ENCODE data around the gene KLHL40. TPM values are rescaled to one million over a fixed set of nuclear protein-coding genes. Genes with fewer than 3 reads are reported as not detected.

The KLHL40 gene
- total and polyA plus RNA-seq, 2 experiments from 2014 or later: not detected

DNA sequence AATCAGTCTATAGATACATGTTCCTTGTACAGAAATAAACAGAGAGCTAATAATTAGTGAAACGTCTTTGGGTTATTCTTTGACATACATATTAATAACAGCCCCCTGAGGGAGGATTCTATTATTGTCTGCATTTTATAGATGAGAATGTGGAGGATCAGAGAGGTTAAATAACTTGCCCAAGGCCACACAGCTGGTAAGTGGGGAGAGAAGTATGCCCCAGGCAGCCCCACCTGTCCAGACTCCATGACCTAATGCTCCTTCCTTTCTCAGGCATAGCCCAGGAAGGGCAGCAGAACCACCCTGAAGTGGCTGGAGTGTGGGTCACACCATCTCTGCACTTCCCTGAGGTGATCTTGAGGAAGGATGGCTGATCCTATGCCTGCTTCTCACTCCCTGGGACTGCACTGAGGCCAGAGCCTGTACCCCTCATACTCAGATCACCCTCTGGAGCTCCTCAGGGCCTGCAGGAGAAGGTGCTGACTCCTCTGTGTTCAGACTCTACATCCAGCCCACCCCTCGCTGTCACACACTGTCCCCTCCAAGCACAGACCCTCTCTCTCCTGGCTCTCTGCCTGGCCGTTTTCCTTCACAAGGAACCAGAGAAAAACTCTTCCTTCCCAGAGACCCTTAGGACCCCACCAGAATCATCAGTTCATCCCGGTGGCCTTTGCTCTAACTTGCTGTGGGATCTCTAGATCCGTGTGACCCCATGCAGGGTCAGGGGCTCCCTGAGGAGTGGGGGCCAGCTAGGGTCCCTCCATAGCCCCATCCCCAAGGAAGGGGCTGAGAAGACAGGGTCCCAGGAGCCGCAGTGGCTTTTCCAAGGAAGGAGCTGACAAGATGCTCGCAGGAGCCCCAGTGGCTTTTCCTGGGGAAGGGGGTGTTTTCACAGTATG is 21.6 kb downstream of the KLHL40 start:
- no peaks in the 10 kb centered on the region for H4K20me1 ChIP-seq (ENCODE audit: insufficient read depth, poor library complexity, severe bottlenecking)
- H2AFZ ChIP-seq: no peak overlapping the region
- TF ChIP-seq EZH2 (IDR thresholded peaks at IDR 0.05; ENCODE audit: borderline replicate concordance) (no peak), CTCF (IDR thresholded peaks at IDR 0.05; ENCODE audit: poor library complexity) (no peak), EZH2phosphoT487 (IDR thresholded peaks at IDR 0.05; ENCODE audit: low read depth, severe bottlenecking, unreplicated experiment) (no peak)
- 81% methylated on average over 7 of the region's 7 CpGs for WGBS (ENCODE audit: low lambda C conversion rate, missing lambda C conversion rate)
- no peak for DNase-seq (ENCODE audit: low spot score)
- no peaks in the 10 kb centered on the region for H3K79me2 ChIP-seq
- no peak overlapping the region for H3K4me3 ChIP-seq
- no peaks in the 10 kb centered on the region for H3K9me2 ChIP-seq (replicated peaks; ENCODE audit: insufficient read depth)
- no peak overlapping the region for H3K4me2 ChIP-seq
- H3K27me3 ChIP-seq: no peaks in the 10 kb centered on the region
- H3K9me3 ChIP-seq (ENCODE audit: low read depth): no peaks in the 10 kb centered on the region
- H3K36me3 ChIP-seq (replicated peaks; ENCODE audit: insufficient read depth, low read depth): no peaks in the 10 kb centered on the region
- H3K27ac ChIP-seq: no peak overlapping the region
- H3K4me1 ChIP-seq (ENCODE audit: insufficient read depth): no peaks in the 10 kb centered on the region

DNA sequence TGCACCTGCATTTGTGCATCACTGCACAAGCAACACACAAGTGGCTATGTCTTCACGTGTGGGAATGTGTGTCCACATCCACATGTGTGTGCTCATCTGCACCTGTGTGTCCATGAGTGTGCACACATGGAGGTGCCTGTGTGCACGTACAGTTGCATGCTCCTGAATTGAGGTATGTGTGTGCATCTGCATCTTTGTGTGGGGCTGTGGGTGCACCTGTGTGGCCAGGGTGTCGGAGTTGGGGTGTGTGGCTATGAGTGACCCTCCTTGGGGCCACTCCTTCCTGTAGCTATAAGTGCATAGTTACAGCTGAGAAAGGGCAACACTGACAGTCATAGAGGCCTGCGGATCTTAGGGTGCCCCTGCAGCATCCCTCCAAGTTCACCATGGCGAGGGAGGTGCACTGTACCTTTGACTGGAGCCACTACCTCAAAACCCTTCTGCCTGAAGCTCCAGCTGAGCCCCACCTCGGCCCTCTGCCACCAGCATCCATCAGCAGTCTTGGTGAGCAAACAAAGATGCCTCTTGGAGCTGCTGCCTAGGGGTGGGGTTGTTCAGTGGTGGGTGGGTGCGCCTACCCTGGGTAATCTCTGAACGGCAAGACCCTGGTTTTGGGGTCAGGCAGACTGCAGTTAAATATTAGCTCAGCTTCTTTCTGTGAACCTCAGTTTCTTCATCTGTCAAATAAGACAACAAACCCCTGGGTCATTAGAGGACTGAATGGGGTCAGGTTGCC is 22.5 kb downstream of the KLHL40 start:
- no peak overlapping the region for H2AFZ ChIP-seq

DNA sequence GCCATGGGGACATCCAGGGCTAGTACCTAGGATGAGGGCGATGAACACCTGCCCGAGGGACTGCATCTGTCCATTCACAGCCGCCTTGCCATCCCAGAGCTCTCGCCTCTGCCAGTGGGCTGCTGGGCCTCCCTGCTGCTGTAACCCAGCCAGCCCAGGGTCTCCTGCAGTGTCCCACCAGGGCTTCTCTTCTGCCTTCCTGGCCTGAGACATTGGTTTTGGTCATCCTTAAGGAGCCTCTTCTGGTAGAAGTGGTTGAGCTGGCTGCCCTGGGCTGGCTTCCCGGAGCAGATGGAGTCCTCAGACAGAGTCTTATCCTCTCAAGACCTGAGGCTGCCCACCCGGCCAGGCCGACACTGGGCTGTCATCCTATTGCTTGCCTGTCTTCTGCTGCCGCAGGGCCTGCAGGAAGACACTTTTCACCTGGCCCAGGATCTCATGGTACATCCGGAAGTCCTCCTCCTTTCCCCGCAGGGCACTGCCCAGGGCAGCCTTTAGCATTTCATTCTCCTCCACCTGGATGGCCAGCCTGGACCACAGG is 23.3 kb downstream of the KLHL40 start:
- Histone ChIP-seq H3K79me2 (no peaks in the 10 kb centered on the region), H3K27me3 (no peaks in the 10 kb centered on the region), H3K4me1 (ENCODE audit: insufficient read depth) (no peaks in the 10 kb centered on the region), H3K4me3 (no peak overlapping the region), H3K36me3 (replicated peaks; ENCODE audit: insufficient read depth, low read depth) (no peaks in the 10 kb centered on the region), H3K4me2 (no peak overlapping the region), H4K20me1 (ENCODE audit: insufficient read depth, poor library complexity, severe bottlenecking) (no peaks in the 10 kb centered on the region), H3K9me2 (replicated peaks; ENCODE audit: insufficient read depth) (no peaks in the 10 kb centered on the region), H2AFZ (no peak overlapping the region), H3K27ac (no peak overlapping the region), H3K9me3 (ENCODE audit: low read depth) (no peaks in the 10 kb centered on the region)
- TF ChIP-seq EZH2phosphoT487 (IDR thresholded peaks at IDR 0.05; ENCODE audit: low read depth, severe bottlenecking, unreplicated experiment): no peak
- no peak for TF ChIP-seq CTCF (IDR thresholded peaks at IDR 0.05; ENCODE audit: poor library complexity)
- TF ChIP-seq EZH2 (IDR thresholded peaks at IDR 0.05; ENCODE audit: borderline replicate concordance): no peak
- no peak for DNase-seq (ENCODE audit: low spot score)
- WGBS (ENCODE audit: low lambda C conversion rate, missing lambda C conversion rate): 94% methylated on average over 7 of the region's 10 CpGs

More for the DNA sequence above, 22.5 kb downstream of the KLHL40 start:
- Histone ChIP-seq H3K4me2 (no peak overlapping the region), H4K20me1 (ENCODE audit: insufficient read depth, poor library complexity, severe bottlenecking) (no peaks in the 10 kb centered on the region), H3K79me2 (no peaks in the 10 kb centered on the region), H3K4me1 (ENCODE audit: insufficient read depth) (no peaks in the 10 kb centered on the region), H3K9me3 (ENCODE audit: low read depth) (no peaks in the 10 kb centered on the region), H3K4me3 (no peak overlapping the region), H3K9me2 (replicated peaks; ENCODE audit: insufficient read depth) (no peaks in the 10 kb centered on the region), H3K27ac (no peak overlapping the region), H3K27me3 (no peaks in the 10 kb centered on the region), H3K36me3 (replicated peaks; ENCODE audit: insufficient read depth, low read depth) (no peaks in the 10 kb centered on the region)
- 82% methylated on average over 8 of the region's 8 CpGs for WGBS (ENCODE audit: low lambda C conversion rate, missing lambda C conversion rate)
- no peak for DNase-seq (ENCODE audit: low spot score)
- TF ChIP-seq EZH2 (IDR thresholded peaks at IDR 0.05; ENCODE audit: borderline replicate concordance): no peak
- no peak for TF ChIP-seq EZH2phosphoT487 (IDR thresholded peaks at IDR 0.05; ENCODE audit: low read depth, severe bottlenecking, unreplicated experiment)
- TF ChIP-seq CTCF (IDR thresholded peaks at IDR 0.05; ENCODE audit: poor library complexity): no peak
